H4 (cell line): ENCODE measurements around the gene SLBP. TPM values are rescaled to one million over a fixed set of nuclear protein-coding genes. Genes with fewer than 3 reads are reported as not detected.

Experiments
- DNase-seq: peaks from one replicate; pipeline ENCODE4 v3.0.0-alpha.2; 2015; ENCODE audit warnings: low spot score
- total RNA-seq: library from RNA; depleted of rRNA; stranded (reverse); fragments of >200 nt; shearing (Covaris generic); gene quantifications from 2 replicates; pipeline ENCODE4 v1.2.3, GENCODE V29; 2014

SLBP gene
- total RNA-seq, 1 experiment from 2014 or later, result 185 TPM

DNA sequence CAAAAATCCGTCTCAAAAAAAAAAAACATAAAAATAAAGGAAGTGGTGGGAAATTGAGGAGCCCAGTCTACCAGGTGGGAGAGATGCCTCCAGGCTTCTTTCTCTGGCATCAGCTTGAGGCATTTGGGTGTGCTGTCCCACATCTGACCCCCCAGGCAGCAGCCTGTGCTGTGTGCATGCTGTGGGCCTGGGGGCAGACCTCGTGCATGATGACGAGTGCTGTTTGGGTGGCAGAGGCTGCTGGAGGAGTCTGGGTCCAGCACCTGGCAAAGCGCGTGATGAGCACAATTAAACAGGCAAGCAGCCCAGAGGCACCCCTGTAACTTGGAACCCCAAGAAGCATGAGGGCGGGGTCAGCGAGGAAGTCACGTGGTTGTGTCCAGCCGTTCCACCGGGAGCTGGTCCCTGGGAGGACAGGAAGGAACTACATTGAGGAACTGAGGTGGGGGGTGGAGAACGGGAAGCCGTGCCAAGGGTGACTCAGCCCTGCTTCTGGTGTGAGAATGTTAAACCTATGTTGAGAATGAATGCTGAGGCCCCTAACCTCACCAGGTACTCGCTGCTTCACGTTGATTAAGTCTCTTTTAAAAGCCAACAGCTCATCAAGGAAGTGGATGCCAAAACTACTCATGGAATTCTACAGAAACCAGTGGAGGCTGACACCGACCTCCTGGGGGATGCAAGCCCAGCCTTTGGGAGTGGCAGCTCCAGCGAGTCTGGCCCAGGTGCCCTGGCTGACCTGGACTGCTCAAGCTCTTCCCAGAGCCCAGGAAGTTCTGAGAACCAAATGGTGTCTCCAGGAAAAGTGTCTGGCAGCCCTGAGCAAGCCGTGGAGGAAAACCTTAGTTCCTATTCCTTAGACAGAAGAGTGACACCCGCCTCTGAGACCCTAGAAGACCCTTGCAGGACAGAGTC lies 15.3 kb upstream of the SLBP start:
- DNase-seq, result peak; percentile 97

DNA sequence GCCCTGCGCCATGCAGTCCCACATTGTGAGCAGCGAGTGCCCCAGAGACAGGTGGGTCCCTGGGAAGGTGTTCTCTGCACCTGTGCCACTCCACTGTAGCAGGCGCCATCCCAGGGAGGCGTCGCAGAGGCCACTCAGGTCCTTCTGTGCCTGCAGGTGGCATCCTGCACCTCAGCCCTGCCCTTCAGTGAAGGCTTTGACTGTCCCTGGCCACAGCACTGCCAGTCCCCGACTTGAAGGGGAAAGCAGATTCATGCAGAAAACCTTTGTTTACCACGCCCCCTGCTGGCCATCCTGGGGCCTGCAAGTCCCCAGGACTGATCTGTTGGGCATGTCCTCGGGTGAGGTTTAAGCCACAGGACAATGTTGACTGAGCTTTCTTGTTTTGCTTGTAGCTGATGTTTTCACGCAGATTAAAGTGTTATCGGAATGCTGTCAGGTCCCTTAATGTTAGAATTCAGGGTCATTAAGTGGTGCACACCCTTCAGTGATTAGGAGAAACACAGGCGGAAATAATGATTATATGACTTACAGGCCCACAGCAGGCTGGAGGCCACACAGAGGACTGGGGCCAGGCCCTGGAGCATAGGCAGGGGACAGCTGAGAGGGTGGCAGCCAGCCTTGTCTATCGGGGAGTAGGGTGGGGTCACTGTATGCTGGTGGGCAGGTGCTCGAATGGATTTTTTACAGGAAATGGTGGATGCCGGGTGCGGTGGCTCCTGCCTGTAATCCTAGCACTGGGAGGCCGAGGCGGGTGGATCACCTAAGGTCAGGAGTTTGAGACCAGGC lies 14.2 kb upstream of the SLBP start:
- DNase-seq, result peak; percentile 86

DNA sequence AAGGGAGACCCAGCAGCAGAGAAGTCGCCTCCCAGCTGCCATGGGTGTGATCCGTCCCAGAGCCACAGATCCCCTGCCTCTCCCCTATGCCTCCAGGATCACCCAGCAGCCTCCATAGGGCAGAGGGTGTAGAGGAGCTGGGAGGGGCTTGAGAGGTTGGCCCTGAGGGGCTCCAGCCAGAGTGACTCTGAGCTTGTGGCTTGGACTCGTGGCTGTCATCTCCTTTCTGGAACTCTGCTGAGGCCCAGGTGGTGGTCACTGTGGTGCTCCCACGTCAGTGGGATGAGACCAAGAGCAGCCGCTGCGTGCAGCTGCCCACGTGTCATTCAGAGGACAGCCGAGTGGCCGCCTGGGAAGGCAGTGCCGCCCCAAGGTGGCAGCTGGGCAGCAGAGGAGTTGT lies 13.4 kb upstream of the SLBP start:
- DNase-seq, result no peak

- DNase-seq, result no peak
Measured at GRCh38 chr4:1723131-1723801, 11.1 kb upstream of the SLBP start.

- DNase-seq, result no peak
Measured at GRCh38 chr4:1722551-1723118, 10.5 kb upstream of the SLBP start.

DNA sequence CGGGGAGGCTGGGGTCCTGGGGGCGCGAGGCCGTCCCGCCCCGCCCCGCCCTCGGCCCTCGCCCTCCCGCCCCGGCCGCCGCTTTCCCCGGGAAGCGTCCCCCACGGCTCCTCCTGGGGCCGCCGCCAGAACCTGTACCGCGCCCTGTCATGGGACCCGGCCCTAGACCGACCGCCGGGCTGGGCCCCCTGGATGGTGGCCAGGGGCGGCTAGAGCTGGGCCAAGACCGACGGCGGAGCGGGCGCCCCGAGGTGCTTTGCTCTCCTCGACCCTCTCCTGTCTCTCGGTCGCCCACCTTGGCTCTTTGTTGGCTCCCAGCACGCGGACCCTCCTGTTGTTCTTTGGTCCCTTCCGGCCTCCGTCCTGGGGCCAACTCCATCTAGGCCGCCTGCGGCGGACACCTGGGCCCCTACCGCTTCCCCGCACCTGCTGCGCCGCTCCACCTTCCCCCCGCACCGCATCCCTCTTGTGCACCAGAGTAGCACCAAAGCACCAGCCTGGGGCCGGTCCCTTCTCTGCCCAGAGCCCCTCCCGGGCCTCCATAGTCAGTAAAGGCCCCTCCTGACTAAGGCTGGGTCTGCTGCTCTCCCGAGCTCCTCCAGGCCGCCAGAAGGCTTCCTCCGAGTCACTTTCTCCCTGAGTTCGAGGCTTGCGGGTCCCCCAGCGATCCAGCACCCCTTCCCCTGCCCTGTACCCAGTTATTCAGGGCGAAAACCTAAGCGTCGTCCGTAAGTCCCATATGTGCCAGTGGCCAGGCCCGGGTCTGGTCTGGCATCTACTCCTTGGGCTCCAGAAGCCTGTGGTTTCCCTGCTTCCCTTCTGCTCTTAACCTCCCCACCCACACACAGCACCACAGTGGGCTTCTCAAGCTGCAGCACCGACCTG lies 9.8 kb upstream of the SLBP start:
- no peak for DNase-seq

DNA sequence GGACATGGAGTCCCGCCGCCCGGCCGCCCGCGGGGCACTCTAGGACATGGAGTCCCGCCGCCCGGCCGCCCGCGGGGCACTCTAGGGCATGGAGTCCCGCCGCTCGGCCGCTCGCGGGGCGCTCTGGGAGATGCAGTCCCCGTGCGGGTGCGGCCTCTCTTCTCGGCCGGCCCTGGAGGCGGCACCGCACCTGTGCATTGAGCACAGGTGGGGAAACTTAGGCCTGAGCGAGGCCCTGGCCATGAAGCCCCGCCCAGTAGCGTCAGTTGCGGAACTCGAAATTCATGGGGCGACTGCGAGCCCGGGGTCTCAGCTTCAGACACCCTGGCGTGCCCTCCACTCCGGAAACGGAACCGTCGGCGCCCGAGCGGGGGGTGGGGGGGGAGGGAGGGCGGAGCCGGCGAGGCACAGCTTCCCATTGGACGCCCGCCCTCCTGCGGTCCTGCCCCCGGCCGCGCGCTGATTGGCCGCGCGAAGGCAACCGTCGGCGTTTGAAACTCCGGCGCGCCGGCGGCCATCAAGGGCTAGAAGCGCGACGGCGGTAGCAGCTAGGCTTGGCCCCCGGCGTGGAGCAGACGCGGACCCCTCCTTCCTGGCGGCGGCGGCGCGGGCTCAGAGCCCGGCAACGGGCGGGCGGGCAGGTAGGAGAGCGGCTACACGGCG lies 9.0 kb upstream of the SLBP start, which contains the start of the genes TACC3 and TMEM129:
Gene TACC3, plus strand, starts transcription at position 519 of the 663 bp plus-strand sequence. CDS start 1,901 bp downstream, outside the sequence.
Gene TMEM129, minus strand, starts transcription at position 321 of the 663 bp plus-strand sequence. CDS start 486 bp downstream, outside the sequence.
- DNase-seq, result peak; percentile 94

DNA sequence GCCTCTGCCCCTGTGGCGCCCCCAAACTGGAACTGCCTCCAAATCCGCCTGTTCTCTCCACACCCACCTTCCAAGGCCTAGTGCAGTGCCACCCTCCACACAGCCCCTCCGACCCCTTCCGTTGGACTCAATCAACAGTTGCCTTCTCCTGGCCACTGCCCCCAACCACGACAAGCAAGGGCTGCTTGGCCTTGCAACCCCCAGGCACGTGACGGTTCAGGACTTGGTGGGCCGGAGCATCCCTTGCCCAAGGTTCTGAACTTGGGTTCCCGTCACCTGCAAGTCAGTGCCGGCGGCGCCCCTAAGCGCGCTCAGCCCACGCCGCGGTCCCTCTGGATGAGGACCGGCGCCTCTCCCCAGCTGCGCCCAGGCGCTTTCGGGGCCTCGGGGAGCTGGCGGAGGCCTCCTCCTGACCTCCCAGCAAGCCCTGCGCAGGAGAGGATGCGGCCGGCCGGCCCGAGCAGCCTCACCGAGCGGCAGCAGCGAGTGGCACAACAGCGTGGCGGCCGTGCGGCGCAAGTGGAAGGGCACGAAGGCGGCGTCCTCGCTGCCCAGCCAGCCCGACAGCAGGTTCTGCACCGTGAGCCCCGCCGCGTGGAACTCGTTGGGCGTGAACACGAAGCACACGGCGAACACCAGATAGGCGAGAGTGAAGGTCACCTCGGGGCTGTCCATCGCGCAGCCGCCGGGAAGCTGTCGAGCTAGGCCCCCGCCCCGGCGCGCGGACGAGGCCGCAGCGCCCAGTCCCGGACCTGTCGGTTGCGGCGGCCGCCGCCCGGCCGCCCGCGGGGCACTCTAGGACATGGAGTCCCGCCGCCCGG lies 8.3 kb upstream of the SLBP start:
- DNase-seq, result peak; percentile 24

GRCh38 chr4:1718095-1718850 lies 6.2 kb upstream of the SLBP start:
- peak; percentile 8 for DNase-seq

- peak; percentile 6 for DNase-seq
Measured at GRCh38 chr4:1717129-1718094, 5.3 kb upstream of the SLBP start.

DNA sequence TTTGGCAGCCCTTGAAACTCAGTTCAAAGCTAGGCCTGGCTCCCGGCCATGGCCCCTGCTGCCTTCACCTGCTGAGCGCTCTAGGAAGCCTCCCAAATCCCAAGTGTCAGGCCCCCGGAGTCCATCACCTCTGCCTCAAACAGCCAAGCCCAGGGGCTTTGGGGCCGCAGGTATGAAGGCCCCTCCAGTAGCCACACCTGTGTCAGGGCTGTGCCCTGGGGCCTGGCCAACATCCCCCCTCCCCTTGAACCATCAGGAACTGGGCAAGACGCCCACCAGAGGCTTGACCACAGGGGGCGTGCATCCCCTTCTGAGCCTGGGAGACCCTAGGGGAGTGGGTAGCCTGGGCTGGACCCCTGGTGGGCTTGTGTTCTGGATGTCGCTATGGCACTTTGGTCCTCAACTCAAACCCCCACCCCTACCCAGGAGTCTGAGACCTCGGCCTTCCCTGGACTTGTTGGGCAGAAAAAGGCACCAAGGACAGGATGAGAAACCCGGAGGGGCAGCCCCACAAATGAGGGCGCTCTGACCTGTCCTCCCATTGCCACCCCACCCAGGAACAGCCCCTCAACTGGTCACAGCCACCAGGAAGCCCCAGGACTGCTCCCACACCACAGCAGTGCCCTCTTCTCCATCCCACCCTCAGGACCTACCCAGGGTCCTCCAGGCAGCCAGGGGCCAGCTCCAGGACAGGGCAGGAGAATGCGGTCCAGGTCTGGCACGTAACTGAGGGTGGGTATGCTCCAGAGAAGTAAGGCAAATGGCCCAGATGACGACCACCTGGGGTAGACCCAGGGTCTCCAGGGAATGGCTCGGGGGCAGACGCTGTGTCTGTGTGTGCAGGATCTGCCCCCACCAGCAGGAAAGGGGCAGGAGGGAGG lies 4.2 kb upstream of the SLBP start:
- no peak for DNase-seq

- no peak for DNase-seq
Measured at GRCh38 chr4:1715002-1715758, 3.1 kb upstream of the SLBP start.

DNA sequence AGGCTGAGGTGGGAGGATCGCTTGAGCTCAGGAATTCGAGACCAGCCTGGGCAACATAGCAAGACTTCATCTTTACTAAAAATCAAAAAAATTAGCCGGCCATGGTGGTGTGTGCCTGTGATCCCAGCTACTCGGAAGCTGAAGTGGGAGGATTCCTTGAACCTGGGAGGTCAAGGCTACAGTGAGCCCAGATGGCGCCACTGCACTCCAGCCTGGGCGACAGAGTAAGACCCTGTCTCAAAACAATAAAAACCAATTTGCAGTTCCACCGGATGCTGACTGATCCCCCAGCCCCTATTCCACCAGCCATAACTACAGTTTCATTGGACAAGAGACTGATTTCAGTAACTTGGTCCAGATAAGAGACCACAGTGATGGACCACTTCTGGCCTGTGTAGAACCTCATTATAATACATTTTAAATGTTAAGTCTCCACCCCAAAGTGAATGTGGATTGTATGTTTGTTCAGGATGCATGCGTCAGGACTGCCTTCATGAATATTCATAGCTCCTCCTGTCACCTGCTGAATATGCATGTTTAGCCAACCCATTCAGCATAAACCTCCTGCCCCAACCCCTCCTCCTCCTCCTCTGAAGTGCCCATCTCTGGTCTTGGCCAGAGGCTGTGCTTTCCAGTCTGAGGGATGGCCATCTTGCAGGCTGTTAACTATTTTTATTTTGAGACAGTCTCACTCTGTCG lies 2.3 kb upstream of the SLBP start:
- peak; percentile 8 for DNase-seq

GRCh38 chr4:1713003-1713851 lies 1.1 kb upstream of the SLBP start:
- DNase-seq, result peak; percentile 15
